GM21717 (cell line): Measurements from ENCODE around the gene FANCD2OS.
"Not testable (repeated sequence)": the region's sequence is repeated elsewhere in the genome, so short reads cannot be mapped to it uniquely, and the experiment has no call there.

Source experiments
- ATAC-seq: cut with Tn5 transposase; IDR thresholded peaks from one replicate; pipeline ENCODE4 v1.9.1; 2021; ENCODE audit warnings: mild to moderate bottlenecking, moderate library complexity; ENCODE audit not compliant: unreplicated experiment

The FANCD2OS gene

GRCh38 chr3:10108091-10108490 is at the start of gene FANCD2OS:
TSS of gene FANCD2OS (minus strand) at chr3:10108255. CDS start at chr3:10104774, 3,481 bp downstream.
- ATAC-seq: no peak

GRCh38 chr3:10157031-10157430 is 49.0 kb upstream of the FANCD2OS start:
- no peak for ATAC-seq

- no peak for ATAC-seq
Observed at GRCh38 chr3:10155658-10156057, 47.6 kb upstream of the FANCD2OS start.

GRCh38 chr3:10155123-10155472 is 47.0 kb upstream of the FANCD2OS start:
- no peak for ATAC-seq

GRCh38 chr3:10154335-10155122 is 46.5 kb upstream of the FANCD2OS start:
- no peak for ATAC-seq

- ATAC-seq: no peak
Observed at GRCh38 chr3:10150987-10151386, 42.9 kb upstream of the FANCD2OS start.

GRCh38 chr3:10149226-10149625 is 41.2 kb upstream of the FANCD2OS start:
- no peak for ATAC-seq

- ATAC-seq: no peak
Observed at GRCh38 chr3:10145685-10146084, 37.6 kb upstream of the FANCD2OS start.

- no peak for ATAC-seq
Observed at GRCh38 chr3:10142707-10143560, 34.9 kb upstream of the FANCD2OS start.

GRCh38 chr3:10140996-10141546 is 33.0 kb upstream of the FANCD2OS start:
- ATAC-seq: no peak

- ATAC-seq: no peak
Observed at GRCh38 chr3:10137178-10137577, 29.1 kb upstream of the FANCD2OS start.

- ATAC-seq: no peak
Observed at GRCh38 chr3:10136426-10137005, 28.5 kb upstream of the FANCD2OS start.

- ATAC-seq: not testable (repeated sequence)
Observed at GRCh38 chr3:10135872-10136271, 27.8 kb upstream of the FANCD2OS start.

- ATAC-seq: no peak
Observed at GRCh38 chr3:10122724-10123123, 14.7 kb upstream of the FANCD2OS start.

GRCh38 chr3:10121064-10121463 is 13.0 kb upstream of the FANCD2OS start:
- no peak for ATAC-seq

- ATAC-seq: no peak
Observed at GRCh38 chr3:10119376-10119775, 11.3 kb upstream of the FANCD2OS start.

- ATAC-seq: no peak
Observed at GRCh38 chr3:10116928-10117327, 8.9 kb upstream of the FANCD2OS start.

GRCh38 chr3:10116138-10116460 is 8.0 kb upstream of the FANCD2OS start:
- no peak for ATAC-seq

GRCh38 chr3:10115326-10116137 is 7.5 kb upstream of the FANCD2OS start, which contains the start of gene BRK1:
TSS of gene BRK1 (plus strand) at chr3:10115675. CDS start at chr3:10115702, 27 bp downstream.
- ATAC-seq: peak; percentile 93

- no peak for ATAC-seq
Observed at GRCh38 chr3:10106919-10107318, 1.1 kb downstream of the FANCD2OS start.

GRCh38 chr3:10099041-10099440 is 9.0 kb downstream of the FANCD2OS start:
- no peak for ATAC-seq
